Measurements from ENCODE around the gene CYBB.
"Not testable (repeated sequence)": the region's sequence is repeated elsewhere in the genome, so short reads cannot be mapped to it uniquely, and the experiment has no call there.

Gene CYBB

GRCh38 chrX:37759878-37760418 is 19.9 kb upstream of the CYBB start:
- DNase-seq (ENCODE audit: low read depth in 1 of 2, low spot score in 1 of 2) = no peak
- no peak overlapping the region for H3K27ac ChIP-seq (replicated peaks)
- no peak overlapping the region for H3K4me3 ChIP-seq (replicated peaks; ENCODE audit: insufficient read depth, low read length)

GRCh38 chrX:37763400-37763799 is 16.5 kb upstream of the CYBB start:
- peak in 1 of 2 experiments; percentile 36 for DNase-seq (ENCODE audit: low read depth in 1 of 2, low spot score in 1 of 2)
- peak overlapping the region; percentile 86 for H3K27ac ChIP-seq (replicated peaks)
- TF ChIP-seq GABPA (IDR thresholded peaks at IDR 0.05; ENCODE audit: low read depth) = no peak
- TF ChIP-seq POLR2AphosphoS5 (IDR thresholded peaks at IDR 0.05; ENCODE audit: low read depth) = no peak
- no peak for TF ChIP-seq REST (IDR thresholded peaks at IDR 0.05; ENCODE audit: insufficient replicate concordance, low read depth)
- TF ChIP-seq CTCF (IDR thresholded peaks at IDR 0.05; ENCODE audit: insufficient read depth, low read length) = no peak
- TF ChIP-seq SPI1 (IDR thresholded peaks at IDR 0.05; ENCODE audit: borderline replicate concordance, low read depth) = no peak
- H3K27me3 ChIP-seq (ENCODE audit: insufficient read depth, poor library complexity, severe bottlenecking) = no peaks in the 10 kb centered on the region
- H3K4me3 ChIP-seq (replicated peaks; ENCODE audit: insufficient read depth, low read length) = no peak overlapping the region

More at GRCh38 chrX:37759878-37760418, 19.9 kb upstream of the CYBB start:
- H3K27me3 ChIP-seq (ENCODE audit: insufficient read depth, poor library complexity, severe bottlenecking) = no peaks in the 10 kb centered on the region
- no peak for TF ChIP-seq CTCF (IDR thresholded peaks at IDR 0.05; ENCODE audit: insufficient read depth, low read length)
- TF ChIP-seq SPI1 (IDR thresholded peaks at IDR 0.05; ENCODE audit: borderline replicate concordance, low read depth) = no peak
- no peak for TF ChIP-seq GABPA (IDR thresholded peaks at IDR 0.05; ENCODE audit: low read depth)
- TF ChIP-seq REST (IDR thresholded peaks at IDR 0.05; ENCODE audit: insufficient replicate concordance, low read depth) = no peak
- no peak for TF ChIP-seq POLR2AphosphoS5 (IDR thresholded peaks at IDR 0.05; ENCODE audit: low read depth)

GRCh38 chrX:37765507-37765906 is 14.4 kb upstream of the CYBB start:
- no peaks in the 10 kb centered on the region for H3K27me3 ChIP-seq (ENCODE audit: insufficient read depth, poor library complexity, severe bottlenecking)
- TF ChIP-seq POLR2AphosphoS5 (IDR thresholded peaks at IDR 0.05; ENCODE audit: low read depth) (peak; percentile 67), CTCF (IDR thresholded peaks at IDR 0.05; ENCODE audit: insufficient read depth, low read length) (no peak)
- peak overlapping the region; percentile 73 for H3K27ac ChIP-seq (replicated peaks)
- DNase-seq (ENCODE audit: low read depth in 1 of 2, low spot score in 1 of 2) = peak in 1 of 2 experiments; percentile 83
- no peak overlapping the region for H3K4me3 ChIP-seq (replicated peaks; ENCODE audit: insufficient read depth, low read length)

- TF ChIP-seq REST (IDR thresholded peaks at IDR 0.05; ENCODE audit: insufficient replicate concordance, low read depth) (no peak), SPI1 (IDR thresholded peaks at IDR 0.05; ENCODE audit: borderline replicate concordance, low read depth) (peak; percentile 91)
- DNase-seq (ENCODE audit: low read depth in 1 of 2, low spot score in 1 of 2) = peak in 1 of 2 experiments; percentile 75
- no peak overlapping the region for H3K4me3 ChIP-seq (replicated peaks; ENCODE audit: insufficient read depth, low read length)
- no peaks in the 10 kb centered on the region for H3K27me3 ChIP-seq (ENCODE audit: insufficient read depth, poor library complexity, severe bottlenecking)
- peak overlapping the region; percentile 64 for H3K27ac ChIP-seq (replicated peaks)
Measured at GRCh38 chrX:37767430-37767829, 12.4 kb upstream of the CYBB start.

GRCh38 chrX:37768866-37769265 is 11.0 kb upstream of the CYBB start:
- H3K27ac ChIP-seq (replicated peaks); H3K27me3 ChIP-seq (ENCODE audit: insufficient read depth, poor library complexity, severe bottlenecking); H3K4me3 ChIP-seq (replicated peaks; ENCODE audit: insufficient read depth, low read length); DNase-seq (ENCODE audit: low read depth in 1 of 2, low spot score in 1 of 2): not testable (repeated sequence)
